HG03159 (cell line): Measurements from ENCODE around the gene C3orf22.

Experiments used
- ATAC-seq: cut with Tn5 transposase; IDR thresholded peaks from one replicate; pipeline ENCODE4 v1.9.1; 2021; ENCODE audit warnings: mild to moderate bottlenecking, moderate library complexity; ENCODE audit not compliant: unreplicated experiment

C3orf22 gene

DNA sequence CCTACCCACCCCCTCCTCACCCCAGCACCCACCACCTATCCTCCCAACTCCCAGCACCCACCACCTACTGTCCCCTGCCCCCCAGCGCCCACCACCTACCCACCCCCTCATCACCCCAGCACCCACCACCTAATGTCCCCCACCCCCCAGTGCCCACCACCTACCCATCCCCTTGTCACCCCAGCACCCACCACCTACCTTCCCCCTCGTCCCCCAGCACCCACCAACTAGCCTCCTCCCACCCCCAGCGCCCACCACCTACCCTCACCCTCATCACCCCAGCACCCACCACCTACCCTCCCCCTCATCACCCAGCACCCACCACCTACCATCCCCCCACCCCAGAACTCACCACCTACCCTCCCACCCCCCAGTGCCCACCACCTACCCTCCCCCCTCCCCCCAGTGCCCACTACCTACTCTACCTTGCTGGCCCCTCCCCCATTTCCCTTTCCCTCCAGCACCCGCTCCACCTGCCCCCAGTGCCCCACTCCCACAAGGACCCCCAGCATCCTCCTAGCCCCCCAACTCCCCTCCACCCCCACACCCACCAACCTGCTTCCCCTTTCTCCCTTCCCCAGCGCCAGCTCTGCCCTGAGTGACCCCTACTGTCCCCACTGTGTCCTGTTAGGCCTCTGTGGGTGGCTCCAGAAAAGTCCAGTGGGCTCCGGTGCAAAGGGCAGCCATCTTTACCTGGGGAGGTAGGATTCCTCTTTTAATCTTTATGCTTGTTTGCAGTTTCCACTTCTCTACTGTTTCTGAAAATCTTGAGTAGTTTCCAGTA, 42.4 kb downstream of the C3orf22 start:
- no peak for ATAC-seq

- no peak for ATAC-seq
These were observed 43.5 kb downstream of the C3orf22 start for GRCh38 chr3:126515066-126515706.

GRCh38 chr3:126514161-126514560, 44.6 kb downstream of the C3orf22 start:
- ATAC-seq, result no peak

DNA sequence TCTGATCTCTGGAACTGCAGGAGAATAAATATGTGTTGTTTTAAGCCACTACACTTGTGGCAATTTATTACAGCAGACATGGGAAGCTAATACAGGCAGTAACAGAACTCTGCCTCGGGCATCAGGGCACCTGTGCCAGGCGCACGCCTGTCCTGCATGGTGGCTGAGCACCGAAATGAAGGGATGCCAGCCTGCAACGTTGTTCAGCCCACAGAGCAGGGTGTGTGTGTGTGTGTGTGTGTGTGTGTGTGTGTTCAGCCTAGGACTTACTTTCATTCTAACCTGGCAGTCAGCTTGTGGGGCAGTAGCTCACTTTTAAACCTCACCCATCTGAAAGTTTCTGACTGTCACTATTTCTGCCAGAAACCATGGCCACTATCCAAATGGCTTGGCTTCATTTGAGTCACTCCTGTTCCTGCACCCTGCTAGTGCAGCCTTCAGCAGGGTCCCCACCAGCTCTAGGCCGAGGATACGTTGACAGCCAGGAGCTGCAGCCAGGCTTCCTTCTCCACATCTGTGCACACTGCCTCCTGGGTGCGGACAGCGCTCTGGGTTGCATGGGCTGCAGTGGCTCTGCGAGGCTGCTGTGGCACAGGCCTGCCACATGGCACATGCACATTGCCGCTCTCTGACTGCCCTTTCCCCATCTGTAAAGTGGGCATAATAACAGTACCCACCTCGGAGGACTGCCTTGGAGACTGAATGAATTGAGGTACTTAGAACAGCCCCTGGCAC, 45.6 kb downstream of the C3orf22 start:
- ATAC-seq, result no peak

- no peak for ATAC-seq
These were observed 46.7 kb downstream of the C3orf22 start for GRCh38 chr3:126512026-126512425.

GRCh38 chr3:126511291-126511690, 47.4 kb downstream of the C3orf22 start:
- ATAC-seq, result no peak

DNA sequence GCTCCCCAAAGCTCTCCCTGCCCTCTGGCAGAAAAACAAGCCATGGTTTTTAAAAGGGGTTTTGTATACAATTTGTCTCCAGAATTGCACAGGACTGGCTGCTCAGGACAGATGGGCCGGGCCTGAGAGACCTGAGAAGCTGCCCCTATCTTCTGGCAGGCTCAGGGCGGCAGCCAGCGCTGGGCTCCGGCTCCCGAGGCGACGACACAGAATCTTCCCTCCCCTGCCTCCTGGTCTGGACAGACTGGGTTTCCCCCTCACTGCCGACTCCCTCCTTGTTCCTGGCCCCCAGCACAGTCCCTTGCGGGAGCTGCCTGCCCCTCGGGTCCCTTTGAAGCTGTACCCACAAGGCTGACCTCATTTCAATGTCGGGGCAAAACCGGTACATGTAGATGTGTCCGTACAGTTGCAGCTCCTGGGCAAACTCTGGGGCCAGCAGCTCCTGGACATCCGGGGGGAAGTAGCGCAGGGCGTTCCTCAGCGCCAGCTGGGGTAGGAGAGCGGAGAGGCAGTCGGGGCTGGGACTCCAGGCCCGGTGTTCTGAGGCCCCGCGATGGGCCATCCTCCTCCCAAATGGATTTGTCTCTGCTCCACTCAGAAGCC, 48.3 kb downstream of the C3orf22 start:
- no peak for ATAC-seq

DNA sequence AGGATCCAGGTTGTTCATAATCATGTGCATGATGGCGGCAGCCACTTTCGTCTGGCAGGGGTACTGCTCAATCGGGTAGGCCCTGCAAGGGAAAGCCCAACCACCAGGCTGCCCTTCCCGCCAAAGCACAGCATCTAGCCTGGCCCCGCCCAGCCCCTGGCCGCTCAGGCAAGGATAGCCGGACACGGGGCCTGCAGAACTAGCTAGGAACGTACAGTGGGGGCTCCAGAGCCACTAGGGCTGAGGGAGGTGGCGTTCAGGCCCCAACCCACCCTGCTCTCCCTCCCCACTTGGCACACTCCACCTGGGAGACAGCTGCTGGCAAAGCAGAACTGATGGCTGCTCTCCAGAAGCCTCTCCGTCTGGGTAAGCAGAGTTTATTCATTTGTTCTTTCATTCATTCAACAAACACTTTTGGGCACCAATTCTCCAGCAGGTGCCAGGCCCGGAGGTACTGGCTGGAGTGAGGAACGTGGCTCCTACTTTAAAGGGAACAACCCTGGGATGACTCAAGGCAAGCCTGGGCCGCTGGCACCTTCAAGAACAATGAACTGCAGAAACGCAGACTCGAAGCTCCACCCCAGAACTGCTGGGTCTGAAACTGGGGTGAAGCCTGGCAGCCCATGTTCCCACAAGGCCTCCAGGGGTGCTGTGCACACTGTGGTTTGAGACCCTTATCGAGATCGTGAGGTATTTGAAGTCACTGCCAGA, 49.0 kb downstream of the C3orf22 start:
- no peak for ATAC-seq

- ATAC-seq, result no peak
These were observed 50.2 kb downstream of the C3orf22 start for GRCh38 chr3:126508564-126508964.

- ATAC-seq, result no peak
These were observed 50.8 kb downstream of the C3orf22 start for GRCh38 chr3:126507886-126508285.

GRCh38 chr3:126503701-126504100, 55.0 kb downstream of the C3orf22 start:
- ATAC-seq, result no peak

GRCh38 chr3:126502656-126503055, 56.1 kb downstream of the C3orf22 start:
- no peak for ATAC-seq

DNA sequence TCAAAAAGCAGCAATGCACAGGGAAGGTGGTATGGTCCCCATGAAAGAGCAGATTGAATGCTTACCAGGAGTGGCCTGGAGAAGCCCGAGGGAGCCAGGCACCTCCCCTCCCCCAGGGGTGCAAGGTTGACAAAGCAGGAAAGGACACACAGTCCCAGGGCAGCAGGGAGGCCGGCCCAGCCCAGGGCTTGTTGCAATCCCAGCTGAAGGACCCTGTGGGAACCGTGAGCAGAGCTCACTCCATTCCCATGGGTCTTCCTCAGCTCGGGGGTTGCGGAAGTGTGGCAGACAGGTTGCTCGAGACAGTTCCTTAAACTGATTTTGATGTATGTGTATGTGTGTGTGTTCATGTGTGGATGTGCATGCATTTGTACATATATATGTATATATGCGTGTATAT, 57.0 kb downstream of the C3orf22 start:
- ATAC-seq, result no peak

DNA sequence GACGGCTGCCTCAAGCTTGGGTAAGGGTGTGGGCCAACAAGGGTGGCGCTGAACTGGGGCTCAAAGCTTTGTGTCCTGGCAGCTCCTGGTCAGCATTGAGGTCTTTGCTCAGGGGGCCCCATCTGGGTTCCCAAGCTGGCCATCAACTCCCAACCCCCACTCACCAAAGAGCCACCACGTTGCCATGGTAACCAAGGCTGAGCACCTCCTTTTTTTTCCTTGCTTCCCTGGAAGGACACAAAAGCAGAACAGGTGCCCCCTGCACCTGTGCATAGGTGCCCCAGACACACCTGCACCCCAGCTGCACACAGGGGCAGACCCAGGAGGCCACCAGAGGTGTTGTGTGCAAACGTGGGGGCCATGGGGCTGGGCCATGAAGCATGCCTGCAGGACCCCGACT, 57.7 kb downstream of the C3orf22 start:
- no peak for ATAC-seq

DNA sequence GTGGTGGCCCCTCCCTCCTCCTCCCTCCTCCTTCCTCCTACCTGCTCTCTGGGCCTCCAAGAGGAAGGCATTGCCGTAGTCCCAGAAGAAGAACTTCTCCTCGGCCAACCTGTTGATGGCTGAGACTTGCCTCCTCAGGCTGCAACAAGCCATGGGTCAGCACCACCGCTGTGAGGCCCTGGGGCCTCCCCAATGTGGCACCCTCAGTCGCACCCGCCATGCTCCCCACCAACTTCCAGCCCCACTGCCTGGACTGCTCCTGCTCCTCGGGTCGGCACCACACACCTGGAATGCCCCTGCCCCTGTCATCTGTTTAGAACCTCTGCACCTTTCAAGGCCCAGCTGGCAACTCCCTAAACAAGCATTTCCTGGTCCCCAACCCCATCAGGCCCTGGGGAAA, 58.7 kb downstream of the C3orf22 start:
- ATAC-seq, result no peak
